GM21528 (cell line): ENCODE measurements around the gene C9orf78.
A peak's percentile ranks its signal among the peaks of the same experiment; 100 is the strongest.

Source experiments
- ATAC-seq: cut with Tn5 transposase; IDR thresholded peaks from one replicate; pipeline ENCODE4 v1.9.1; 2021; ENCODE audit warnings: mild to moderate bottlenecking, moderate library complexity; ENCODE audit not compliant: unreplicated experiment, low FRiP score

C9orf78 gene

GRCh38 chr9:129848712-129849441 is 13.8 kb upstream of the C9orf78 start:
- ATAC-seq = no peak

GRCh38 chr9:129845373-129845772 is 10.3 kb upstream of the C9orf78 start:
- no peak for ATAC-seq

GRCh38 chr9:129841071-129841470 is 6.0 kb upstream of the C9orf78 start:
- no peak for ATAC-seq

- ATAC-seq = no peak
Measured at GRCh38 chr9:129840034-129840433, 5.0 kb upstream of the C9orf78 start.

GRCh38 chr9:129839324-129840023 is 4.4 kb upstream of the C9orf78 start:
- no peak for ATAC-seq

- no peak for ATAC-seq
Measured at GRCh38 chr9:129838707-129839259, 3.7 kb upstream of the C9orf78 start.

GRCh38 chr9:129836311-129837007 is 1.4 kb upstream of the C9orf78 start:
- ATAC-seq = no peak

GRCh38 chr9:129835860-129836223 is 767 bp upstream of the C9orf78 start:
- ATAC-seq = no peak

- ATAC-seq = peak; percentile 23
Measured at GRCh38 chr9:129834489-129835127, 467 bp downstream of the C9orf78 start.

- no peak for ATAC-seq
Measured at GRCh38 chr9:129832982-129833381, 2.1 kb downstream of the C9orf78 start.

GRCh38 chr9:129828969-129829368 is 6.1 kb downstream of the C9orf78 start:
- no peak for ATAC-seq

GRCh38 chr9:129828051-129828450 is 7.0 kb downstream of the C9orf78 start:
- no peak for ATAC-seq

GRCh38 chr9:129826759-129827158 is 8.3 kb downstream of the C9orf78 start:
- no peak for ATAC-seq

GRCh38 chr9:129826344-129826743 is 8.7 kb downstream of the C9orf78 start:
- no peak for ATAC-seq

- ATAC-seq = peak; percentile 82
Measured at GRCh38 chr9:129823935-129824601, 11.0 kb downstream of the C9orf78 start, which contains the start of gene TOR1A. Gene TOR1A, minus strand, starts transcription at chr9:129824136. Its CDS starts 51 bp downstream, at chr9:129824085.

GRCh38 chr9:129823542-129823934 is 11.5 kb downstream of the C9orf78 start:
- ATAC-seq = peak; percentile 16

- no peak for ATAC-seq
Measured at GRCh38 chr9:129822898-129823541, 12.1 kb downstream of the C9orf78 start.

GRCh38 chr9:129816501-129817435 is 18.3 kb downstream of the C9orf78 start:
- no peak for ATAC-seq

- ATAC-seq = no peak
Measured at GRCh38 chr9:129815278-129815677, 19.8 kb downstream of the C9orf78 start.
